ENCODE measurements around the gene PAXX. TPM values are rescaled to one million over a fixed set of nuclear protein-coding genes. Genes with fewer than 3 reads are reported as not detected.
A peak's percentile ranks its signal among the peaks of the same experiment; 100 is the strongest.

The PAXX gene
- total and polyA plus RNA-seq, 12 donors = 12.7 to 131 (median 17.1) TPM

DNA sequence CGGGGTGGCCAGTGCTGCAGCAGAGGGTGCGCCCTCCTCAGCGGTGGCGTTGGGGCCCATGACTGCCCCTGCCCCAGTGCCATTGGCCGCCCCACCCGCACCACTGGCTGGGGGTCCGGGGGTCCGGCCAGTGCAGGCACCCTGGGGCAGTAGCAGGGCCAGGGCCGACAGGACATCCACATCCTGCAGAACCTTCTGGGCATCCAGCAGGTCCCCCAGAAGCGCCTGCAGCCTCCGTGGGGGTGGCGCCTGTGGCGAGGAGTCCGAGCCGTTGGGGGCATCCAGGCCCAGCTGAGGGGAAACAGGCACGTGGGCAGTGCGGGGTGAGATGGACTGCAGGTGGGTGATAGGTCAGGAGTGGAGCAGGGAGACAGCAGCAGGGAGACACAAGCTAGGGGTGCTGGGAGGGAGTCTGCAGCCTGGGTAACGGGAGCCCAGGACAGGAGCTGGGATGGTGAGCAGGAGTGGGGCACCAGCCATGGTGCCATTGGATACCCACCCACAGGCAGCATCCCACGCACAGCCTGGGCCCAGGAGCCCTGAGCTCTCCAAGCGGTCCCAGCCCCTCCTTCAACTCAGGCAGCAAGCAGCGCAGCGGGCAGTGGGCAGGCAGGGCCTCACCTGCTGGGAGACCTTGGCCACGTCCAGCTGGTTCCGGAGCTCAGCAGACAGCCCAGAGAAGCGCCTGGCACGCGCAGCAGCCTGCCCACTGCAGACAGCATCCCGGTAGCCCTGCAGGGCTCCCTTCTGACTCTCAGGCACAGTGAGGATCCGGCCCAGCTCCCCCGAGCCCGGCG, 28.7 kb downstream of the PAXX start:
- H3K27ac ChIP-seq = no peak overlapping the region
- ATAC-seq = no peak
- intact Hi-C loops (cut with DNase I) = loop anchor here in 1 of 10 donors (10.0 kb wide), 1 partner anchor 176 kb away; the partner anchor contains the start of genes AJM1 and PHPT1
- H3K4me1 ChIP-seq = no peaks in the 10 kb centered on the region
- no peak for DNase-seq
- H3K9me3 ChIP-seq = no peaks in the 10 kb centered on the region
- H3K4me3 ChIP-seq = no peak overlapping the region
- H3K27me3 ChIP-seq = no peaks in the 10 kb centered on the region
- TF ChIP-seq, protein P1, sequence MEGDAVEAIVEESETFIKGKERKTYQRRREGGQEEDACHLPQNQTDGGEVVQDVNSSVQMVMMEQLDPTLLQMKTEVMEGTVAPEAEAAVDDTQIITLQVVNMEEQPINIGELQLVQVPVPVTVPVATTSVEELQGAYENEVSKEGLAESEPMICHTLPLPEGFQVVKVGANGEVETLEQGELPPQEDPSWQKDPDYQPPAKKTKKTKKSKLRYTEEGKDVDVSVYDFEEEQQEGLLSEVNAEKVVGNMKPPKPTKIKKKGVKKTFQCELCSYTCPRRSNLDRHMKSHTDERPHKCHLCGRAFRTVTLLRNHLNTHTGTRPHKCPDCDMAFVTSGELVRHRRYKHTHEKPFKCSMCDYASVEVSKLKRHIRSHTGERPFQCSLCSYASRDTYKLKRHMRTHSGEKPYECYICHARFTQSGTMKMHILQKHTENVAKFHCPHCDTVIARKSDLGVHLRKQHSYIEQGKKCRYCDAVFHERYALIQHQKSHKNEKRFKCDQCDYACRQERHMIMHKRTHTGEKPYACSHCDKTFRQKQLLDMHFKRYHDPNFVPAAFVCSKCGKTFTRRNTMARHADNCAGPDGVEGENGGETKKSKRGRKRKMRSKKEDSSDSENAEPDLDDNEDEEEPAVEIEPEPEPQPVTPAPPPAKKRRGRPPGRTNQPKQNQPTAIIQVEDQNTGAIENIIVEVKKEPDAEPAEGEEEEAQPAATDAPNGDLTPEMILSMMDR (IDR thresholded peaks at IDR 0.05) = no peak
- 96% methylated on average over 32 of the region's 32 CpGs for WGBS, 2 donors
- H3K36me3 ChIP-seq = peaks cover 0 to 53% (median 12%) of the 10 kb centered on the region in 9 donors

DNA sequence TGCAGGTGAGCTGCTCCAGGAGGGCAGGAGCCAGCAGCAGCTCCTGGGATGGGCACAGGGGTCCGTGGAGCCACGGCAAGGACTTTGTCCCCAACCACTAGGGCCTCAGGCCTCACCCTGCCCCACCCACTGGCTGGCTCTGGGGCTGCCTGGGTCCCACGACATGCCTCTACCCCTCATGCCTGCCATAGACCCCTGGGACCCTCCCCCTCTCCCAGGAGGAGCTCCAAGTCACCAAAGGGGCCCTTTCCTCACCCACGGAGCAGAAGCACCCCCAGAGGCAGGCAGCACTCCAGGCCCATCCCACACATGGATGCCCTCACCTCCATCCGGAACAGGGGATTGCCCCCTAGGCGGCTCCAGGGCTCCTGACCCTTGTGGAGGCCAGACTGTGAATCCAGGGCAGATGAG, 29.4 kb downstream of the PAXX start:
- no peak for ATAC-seq
- Histone ChIP-seq H3K36me3 (peaks cover 0 to 47% (median 12%) of the 10 kb centered on the region in 9 donors), H3K9me3 (no peaks in the 10 kb centered on the region), H3K4me1 (peaks cover 0 to 6% (median 3%) of the 10 kb centered on the region in 9 donors), H3K27ac (no peak overlapping the region), H3K4me3 (no peak overlapping the region), H3K27me3 (no peaks in the 10 kb centered on the region)
- TF ChIP-seq, protein P1 (IDR thresholded peaks at IDR 0.05) = no peak
- no peak for DNase-seq
- 91 to 92% methylated on average over 6 of the region's 6 CpGs for WGBS, 2 donors
- intact Hi-C loops (cut with DNase I) = loop anchor here in 1 of 10 donors (10.0 kb wide), 1 partner anchor 177 kb away; the partner anchor contains the start of genes AJM1 and PHPT1

DNA sequence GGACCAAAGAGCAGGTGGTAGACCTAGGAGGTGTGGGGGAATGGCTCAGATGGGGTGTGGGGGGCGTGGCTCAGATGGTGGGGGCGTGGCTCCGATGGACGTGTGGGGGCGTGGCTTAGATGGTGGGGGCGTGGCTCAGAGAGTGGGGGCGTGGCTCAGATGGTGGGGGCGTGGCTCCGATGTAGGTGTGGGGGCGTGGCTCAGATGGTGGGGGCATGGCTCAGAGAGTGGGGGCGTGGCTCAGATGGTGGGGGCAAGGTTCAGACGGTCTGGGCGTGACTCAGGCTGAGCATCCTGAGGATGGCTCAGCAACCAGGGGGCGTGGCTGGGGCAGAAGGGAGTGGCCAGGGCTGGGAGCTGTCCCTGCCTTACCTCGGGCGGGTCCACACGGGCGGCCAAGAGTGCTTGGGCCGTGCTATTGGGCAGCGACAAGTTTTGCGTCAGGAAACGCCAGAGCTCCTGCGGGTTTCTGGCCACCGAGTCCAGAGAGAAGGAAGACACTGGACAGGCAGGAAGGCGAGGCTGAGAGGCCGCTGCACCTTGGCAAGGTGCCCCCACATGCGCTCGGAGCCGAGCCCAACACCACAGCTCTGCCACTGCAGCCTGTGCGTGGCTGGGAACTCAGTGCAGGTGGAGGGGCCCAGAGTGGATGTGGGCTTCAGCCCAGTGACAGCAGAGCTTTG, 29.9 kb downstream of the PAXX start:
- intact Hi-C loops (cut with DNase I) = loop anchor here in 1 of 10 donors (10.0 kb wide), 1 partner anchor 177 kb away; the partner anchor contains the start of genes AJM1 and PHPT1
- Histone ChIP-seq H3K9me3 (no peaks in the 10 kb centered on the region), H3K36me3 (peaks cover 0 to 42% (median 9%) of the 10 kb centered on the region in 9 donors), H3K27me3 (no peaks in the 10 kb centered on the region), H3K4me1 (peaks cover 3 to 11% (median 8%) of the 10 kb centered on the region in 9 donors), H3K4me3 (no peak overlapping the region), H3K27ac (no peak overlapping the region)
- TF ChIP-seq, protein P1 (IDR thresholded peaks at IDR 0.05) = no peak
- DNase-seq (peak in 1 of 2 donors; percentile 39), ATAC-seq (peak in 4 of 8 donors; percentile 5 to 33 (median 14))
- 66% methylated on average over 30 of the region's 30 CpGs for WGBS, 2 donors

DNA sequence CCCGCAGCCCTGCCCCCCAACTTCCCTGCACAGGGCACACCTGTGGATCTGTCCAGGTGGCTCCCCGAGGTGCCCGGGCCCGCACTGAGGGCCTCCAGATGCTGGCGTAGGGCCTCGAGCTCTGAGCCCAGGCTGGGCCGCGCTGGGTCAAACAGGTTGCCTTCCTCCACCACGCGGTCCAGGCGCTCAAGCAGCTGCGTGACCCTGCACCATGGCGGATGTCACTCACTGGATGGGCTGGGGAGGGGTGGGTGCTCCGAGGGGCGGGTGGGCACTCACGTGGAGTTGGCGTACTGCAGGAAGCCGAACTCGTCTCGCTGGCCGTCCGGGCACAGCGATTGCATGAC, 30.4 kb downstream of the PAXX start:
- H3K4me1 ChIP-seq = peaks cover 8 to 16% (median 12%) of the 10 kb centered on the region in 9 donors
- H3K4me3 ChIP-seq = no peak overlapping the region
- no peaks in the 10 kb centered on the region for H3K27me3 ChIP-seq
- DNase-seq = no peak
- H3K36me3 ChIP-seq = peaks cover 0 to 37% (median 4%) of the 10 kb centered on the region in 9 donors
- TF ChIP-seq, protein P1 (IDR thresholded peaks at IDR 0.05) = no peak
- 93 to 94% methylated on average over 23 of the region's 23 CpGs for WGBS, 2 donors
- intact Hi-C loops (cut with DNase I) = loop anchor here in 1 of 10 donors (10.0 kb wide), 1 partner anchor 178 kb away; the partner anchor contains the start of genes AJM1 and PHPT1
- no peak for ATAC-seq
- H3K27ac ChIP-seq = no peak overlapping the region
- no peaks in the 10 kb centered on the region for H3K9me3 ChIP-seq

Measured in heart right ventricle (tissue), 16 donors.